Left lung (tissue), 10 donors: Measurements from ENCODE around the gene SCYGR1. TPM values are rescaled to one million over a fixed set of nuclear protein-coding genes. Genes with fewer than 3 reads are reported as not detected.

Source experiments
- ATAC-seq: fragments of 200-7000 bp; cut with Tn5 transposase; one replicate; pipeline ENCODE4 v1.9.1; 2020; ENCODE audit warnings: moderate library complexity
- DNase-seq, 4 donors: peaks; one replicate each; pipeline ENCODE4 v3.0.0-alpha.2; 2013 to 2020
- H3K27ac ChIP-seq, 2 donors: fragments of 200-600 bp; sonication (generic) in 1 of 2; one replicate each; pipeline versions ENCODE4 v1.5.0 to v1.8.0; 2020 to 2021
- H3K27me3 ChIP-seq, 2 donors: fragments of 200-600 bp; sonication (generic) in 1 of 2; one replicate each; pipeline versions ENCODE4 v1.5.0 to v1.8.0; 2020 to 2021
- H3K36me3 ChIP-seq, 2 donors: fragments of 200-600 bp; sonication (generic) in 1 of 2; one replicate each; pipeline versions ENCODE4 v1.5.0 to v1.8.0; 2020 to 2021
- H3K4me1 ChIP-seq, 2 donors: fragments of 200-600 bp; one replicate each; pipeline ENCODE4 v1.8.0; 2021
- H3K4me3 ChIP-seq, 2 donors: fragments of 200-600 bp; sonication (generic) in 1 of 2; one replicate each; pipeline versions ENCODE4 v1.5.0 to v1.8.0; 2020 to 2021; ENCODE audit warnings: mild to moderate bottlenecking in 1 of 2
- H3K9me3 ChIP-seq, 2 donors: fragments of 200-600 bp; sonication (generic) in 1 of 2; one replicate each; pipeline versions ENCODE4 v1.5.0 to v1.8.0; 2020 to 2021
- CTCF ChIP-seq, 2 donors: fragments of 200-600 bp; sonication (generic) in 1 of 2; IDR thresholded peaks; one replicate each; pipeline versions ENCODE4 v1.5.0 to v1.8.0; 2021; ENCODE audit warnings: antibody characterized with exemption in 2 of 2
- intact Hi-C, 2 donors: fragments of 100-400 bp; cut with DNase I; formaldehyde crosslinking; loops; one replicate each; pipeline versions ENCODE4 v1.11.2 to v1.14.2; 2022
- polyA plus RNA-seq, 6 donors: library from polyadenylated mRNA; unstranded; fragments of 120-200 nt; gene quantifications; one replicate each; pipeline ENCODE4 v1.2.1, GENCODE V29; 2013; ENCODE audit not compliant: insufficient read length in 6 of 6
- total RNA-seq, 2 donors: library from RNA; stranded (reverse); fragmentation: NEBNext Ultra II Directional; extraction: Animal tissue kit (Norgen Biotek cat#: 25700); gene quantifications; one replicate each; pipeline ENCODE4 v1.2.1, GENCODE V29; 2021
- donor health status: DM: no; HTN: yes; CAD: no.
- donor health status: DM: no; HTN: no; CAD: no.

SCYGR1 gene
- total and polyA plus RNA-seq, 8 donors: not detected

DNA sequence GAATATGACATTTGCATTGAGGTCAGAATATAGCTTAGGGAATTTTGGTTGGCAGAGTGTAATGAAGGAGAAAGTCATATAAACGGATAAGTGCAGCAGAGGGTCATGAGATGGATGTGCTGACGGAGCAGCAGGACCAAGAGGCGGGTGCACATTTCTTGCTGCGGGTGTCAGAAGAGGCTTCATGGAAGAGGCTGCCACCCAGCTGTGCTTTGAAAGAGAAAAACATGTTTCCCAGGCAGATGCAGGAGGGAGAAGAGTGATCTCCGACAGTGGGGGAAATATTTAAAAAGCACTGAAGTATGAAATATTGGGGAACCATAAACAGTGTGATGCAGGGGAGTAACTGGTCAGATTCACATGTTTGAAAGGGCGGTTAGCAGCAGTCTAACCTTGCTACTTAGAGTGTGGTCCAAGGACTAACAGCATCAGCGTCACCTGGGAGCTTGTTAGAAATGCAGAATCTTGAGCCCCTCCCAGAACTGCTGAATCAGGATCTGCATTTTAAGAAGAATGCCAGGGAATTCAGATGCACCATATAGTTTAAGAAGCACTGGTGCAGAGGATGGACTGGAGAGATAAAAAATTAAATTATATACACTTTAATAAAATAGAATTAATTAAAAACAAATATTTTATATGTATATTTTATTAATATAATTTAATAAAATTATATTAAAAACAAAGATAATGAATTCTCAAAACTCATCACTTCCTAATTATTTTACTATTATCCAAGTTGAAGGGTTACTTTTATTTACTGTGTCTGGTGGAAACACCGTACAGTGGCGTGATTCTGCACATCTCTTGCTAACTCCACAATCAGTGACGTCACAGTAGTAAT lies 36.1 kb upstream of the SCYGR1 start:
- H3K9me3 ChIP-seq: no peaks in the 10 kb centered on the region
- no peak for DNase-seq
- no peaks in the 10 kb centered on the region for H3K4me1 ChIP-seq

GRCh38 chr2:227420087-227421052 lies 32.6 kb upstream of the SCYGR1 start:
- Histone ChIP-seq H3K4me3 (no peak overlapping the region), H3K9me3 (no peaks in the 10 kb centered on the region), H3K36me3 (no peaks in the 10 kb centered on the region), H3K4me1 (peaks cover 8 to 19% of the 10 kb centered on the region in 2 donors), H3K27me3 (no peaks in the 10 kb centered on the region), H3K27ac (no peak overlapping the region)
- no peak for ATAC-seq
- intact Hi-C loops: no loop called here
- DNase-seq: no peak
- no peak for TF ChIP-seq CTCF (IDR thresholded peaks at IDR 0.05)

More for the DNA sequence above, 36.1 kb upstream of the SCYGR1 start:
- no peak for ATAC-seq
- intact Hi-C loops: no loop called here
- Histone ChIP-seq H3K27me3 (no peaks in the 10 kb centered on the region), H3K36me3 (no peaks in the 10 kb centered on the region), H3K27ac (no peak overlapping the region), H3K4me3 (no peak overlapping the region)
- no peak for TF ChIP-seq CTCF (IDR thresholded peaks at IDR 0.05)

DNA sequence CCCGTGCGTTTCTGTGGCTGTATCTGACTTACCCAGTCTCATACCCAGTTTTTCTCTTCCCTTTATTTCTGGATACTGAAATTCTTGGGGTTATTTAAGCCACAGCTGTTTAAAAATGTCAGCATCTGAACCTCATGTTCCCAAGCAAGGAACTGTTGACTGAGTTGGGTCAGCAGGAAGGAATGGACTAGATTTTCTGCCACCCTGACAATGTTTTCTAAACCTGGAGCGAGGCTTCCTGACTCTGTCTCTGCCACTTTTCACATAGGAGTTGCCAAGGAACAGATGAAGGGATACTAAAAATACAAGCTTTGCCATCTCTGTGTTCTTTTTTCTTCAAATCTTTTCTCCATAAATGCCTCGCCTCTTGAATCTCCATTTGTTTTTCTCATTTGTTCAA lies 29.0 kb upstream of the SCYGR1 start:
- Histone ChIP-seq H3K27ac (peak overlapping the region; percentile 31 to 87), H3K27me3 (no peaks in the 10 kb centered on the region), H3K4me3 (no peak overlapping the region), H3K4me1 (peaks cover 8 to 55% of the 10 kb centered on the region in 2 donors), H3K36me3 (no peaks in the 10 kb centered on the region), H3K9me3 (no peaks in the 10 kb centered on the region)
- intact Hi-C loops: no loop called here
- no peak for ATAC-seq
- DNase-seq: no peak
- no peak for TF ChIP-seq CTCF (IDR thresholded peaks at IDR 0.05)

GRCh38 chr2:227415538-227416424 lies 28.0 kb upstream of the SCYGR1 start:
- intact Hi-C loops: no loop called here
- no peaks in the 10 kb centered on the region for H3K27me3 ChIP-seq
- H3K9me3 ChIP-seq: no peaks in the 10 kb centered on the region
- ATAC-seq (peak; percentile 88), DNase-seq (peak in 2 of 4 donors; percentile 44 to 77)
- H3K36me3 ChIP-seq: no peaks in the 10 kb centered on the region
- no peak overlapping the region for H3K4me3 ChIP-seq
- peaks cover 8 to 63% of the 10 kb centered on the region in 2 donors for H3K4me1 ChIP-seq
- H3K27ac ChIP-seq: peak overlapping the region; percentile 31 to 87
- no peak for TF ChIP-seq CTCF (IDR thresholded peaks at IDR 0.05)
